RWPE2 (cell line): ENCODE data around the gene TET2.

Experiments
- ATAC-seq: fragments of 200-7000 bp; cut with Tn5 transposase; 3 replicates; pipeline ENCODE4 v1.9.1; 2021; ENCODE audit warnings: low read depth
- DNase-seq: peaks from one replicate; pipeline ENCODE4 v3.0.0-alpha.2; 2020; ENCODE audit warnings: low spot score
- H3K27ac ChIP-seq: fragments of 450-650 bp; 2 replicates; pipeline ENCODE4 v1.5.1; 2017; ENCODE audit warnings: mild to moderate bottlenecking; ENCODE audit not compliant: poor library complexity, severe bottlenecking
- H3K27me3 ChIP-seq: fragments of 250-450 bp; sonication (Bioruptor Pico); 2 replicates; pipeline ENCODE4 v1.5.1; 2021; ENCODE audit warnings: mild to moderate bottlenecking, moderate library complexity; ENCODE audit not compliant: insufficient read depth, poor library complexity, severe bottlenecking
- H3K36me3 ChIP-seq: fragments of 250-450 bp; sonication (Bioruptor Pico); 2 replicates; pipeline ENCODE4 v1.5.1; 2020; ENCODE audit warnings: low read depth, mild to moderate bottlenecking, moderate library complexity
- H3K4me1 ChIP-seq: fragments of 250-450 bp; sonication (Bioruptor Pico); 2 replicates; pipeline ENCODE4 v1.5.1; 2021; ENCODE audit warnings: mild to moderate bottlenecking, moderate library complexity; ENCODE audit not compliant: insufficient read depth, poor library complexity, severe bottlenecking
- H3K4me3 ChIP-seq: fragments of 250-450 bp; sonication (Bioruptor Pico); 2 replicates; pipeline ENCODE4 v1.5.1; 2021; ENCODE audit warnings: mild to moderate bottlenecking, moderate library complexity; ENCODE audit not compliant: severe bottlenecking
- H3K9me3 ChIP-seq: fragments of 250-450 bp; sonication (Bioruptor Pico); 2 replicates; pipeline ENCODE4 v1.5.1; 2021; ENCODE audit warnings: mild to moderate bottlenecking, moderate library complexity; ENCODE audit not compliant: severe bottlenecking
- TF ChIP-seq, protein P1 (sequence below): fragments of 450-650 bp; IDR thresholded peaks from one replicate; pipeline ENCODE4 v1.5.1; 2017; ENCODE audit warnings: mild to moderate bottlenecking, moderate library complexity; ENCODE audit not compliant: poor library complexity, severe bottlenecking

TET2 gene

DNA sequence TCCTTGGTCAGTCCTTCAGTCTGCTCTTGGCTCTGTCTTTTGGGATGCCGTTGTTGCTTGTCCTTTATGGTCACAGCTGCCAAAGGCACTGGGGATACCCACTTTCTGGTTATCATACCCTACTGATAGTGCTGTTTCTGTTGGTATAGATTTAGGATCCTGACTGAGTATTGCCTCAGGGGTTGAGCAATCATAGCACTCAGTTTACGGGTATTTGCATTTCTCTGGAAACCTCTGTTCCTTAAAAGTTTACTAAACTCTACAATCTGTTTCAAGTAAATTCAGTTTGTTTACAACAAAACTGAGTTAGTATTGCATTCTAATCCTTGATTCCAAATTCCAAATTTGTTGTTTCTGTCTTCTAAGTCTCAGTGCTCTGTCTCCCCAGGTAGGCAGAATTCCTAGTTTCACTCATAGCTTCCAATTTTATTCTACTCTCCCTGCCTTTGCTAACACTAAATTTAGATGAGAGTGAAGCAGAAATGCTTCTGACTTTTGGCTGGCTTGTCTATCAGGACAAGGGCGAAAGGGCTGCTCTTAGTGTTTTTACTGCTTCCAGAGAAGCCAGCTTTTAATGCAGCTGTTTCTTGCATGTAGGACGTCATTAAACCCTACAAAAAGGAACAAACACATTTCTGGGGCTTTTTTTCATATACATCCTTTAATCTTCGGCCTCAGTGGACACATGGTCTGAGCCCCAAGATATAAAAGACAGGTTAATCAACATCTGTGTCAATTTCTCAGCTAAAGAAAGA is 17.2 kb upstream of the TET2 start:
- DNase-seq, result no peak
- Histone ChIP-seq H3K9me3 (no peaks in the 10 kb centered on the region), H3K4me1 (no peaks in the 10 kb centered on the region), H3K27ac (no peak overlapping the region), H3K27me3 (no peaks in the 10 kb centered on the region), H3K36me3 (no peaks in the 10 kb centered on the region), H3K4me3 (no peak overlapping the region)
- TF ChIP-seq, protein P1, sequence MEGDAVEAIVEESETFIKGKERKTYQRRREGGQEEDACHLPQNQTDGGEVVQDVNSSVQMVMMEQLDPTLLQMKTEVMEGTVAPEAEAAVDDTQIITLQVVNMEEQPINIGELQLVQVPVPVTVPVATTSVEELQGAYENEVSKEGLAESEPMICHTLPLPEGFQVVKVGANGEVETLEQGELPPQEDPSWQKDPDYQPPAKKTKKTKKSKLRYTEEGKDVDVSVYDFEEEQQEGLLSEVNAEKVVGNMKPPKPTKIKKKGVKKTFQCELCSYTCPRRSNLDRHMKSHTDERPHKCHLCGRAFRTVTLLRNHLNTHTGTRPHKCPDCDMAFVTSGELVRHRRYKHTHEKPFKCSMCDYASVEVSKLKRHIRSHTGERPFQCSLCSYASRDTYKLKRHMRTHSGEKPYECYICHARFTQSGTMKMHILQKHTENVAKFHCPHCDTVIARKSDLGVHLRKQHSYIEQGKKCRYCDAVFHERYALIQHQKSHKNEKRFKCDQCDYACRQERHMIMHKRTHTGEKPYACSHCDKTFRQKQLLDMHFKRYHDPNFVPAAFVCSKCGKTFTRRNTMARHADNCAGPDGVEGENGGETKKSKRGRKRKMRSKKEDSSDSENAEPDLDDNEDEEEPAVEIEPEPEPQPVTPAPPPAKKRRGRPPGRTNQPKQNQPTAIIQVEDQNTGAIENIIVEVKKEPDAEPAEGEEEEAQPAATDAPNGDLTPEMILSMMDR, result no peak
- ATAC-seq, result no peak

DNA sequence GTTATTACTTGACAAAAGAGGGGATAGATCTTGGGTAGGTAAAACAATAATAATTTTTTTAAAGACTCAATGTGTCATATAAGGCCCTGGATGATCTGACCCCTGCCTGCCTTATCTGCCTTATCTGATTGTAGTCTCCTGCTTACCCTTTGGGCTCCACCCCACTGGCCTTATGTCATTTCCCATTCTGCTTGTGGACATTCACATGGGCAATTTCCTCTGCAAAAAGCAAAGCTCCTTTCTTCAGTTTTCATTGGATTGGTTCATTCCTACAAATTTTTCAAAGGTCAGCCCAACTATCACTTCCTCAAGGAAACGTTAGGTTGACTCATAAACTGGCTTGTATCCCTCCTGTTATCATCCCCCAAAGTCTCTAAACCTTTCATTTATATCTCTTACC is 15.7 kb upstream of the TET2 start:
- no peak for DNase-seq

DNA sequence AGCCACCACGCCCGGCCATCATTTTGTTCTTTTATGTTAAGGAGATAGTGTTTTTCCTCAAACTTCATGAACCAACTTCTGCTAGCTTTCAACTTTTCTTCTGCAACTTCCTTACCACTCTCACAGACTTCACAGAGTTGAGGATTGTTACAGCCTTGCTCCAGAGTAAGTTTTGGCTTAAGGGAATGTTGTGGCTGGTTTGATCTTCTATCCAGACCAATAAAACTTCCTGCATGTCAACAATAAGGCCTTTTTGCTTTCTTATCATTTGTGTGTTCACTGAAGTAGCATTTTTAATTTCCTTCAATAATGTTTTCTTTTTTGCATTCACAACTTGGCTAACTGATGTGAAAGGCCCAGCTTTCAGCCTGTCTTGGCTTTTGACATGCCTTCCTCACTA is 12.7 kb upstream of the TET2 start:
- no peaks in the 10 kb centered on the region for H3K27me3 ChIP-seq
- no peaks in the 10 kb centered on the region for H3K4me1 ChIP-seq
- no peak for DNase-seq
- ATAC-seq, result no peak
- H3K36me3 ChIP-seq, result no peaks in the 10 kb centered on the region
- H3K27ac ChIP-seq, result no peak overlapping the region
- TF ChIP-seq, protein P1, result no peak
- H3K4me3 ChIP-seq, result no peak overlapping the region
- H3K9me3 ChIP-seq, result no peaks in the 10 kb centered on the region

More for the DNA sequence above, 15.7 kb upstream of the TET2 start:
- ATAC-seq, result no peak
- Histone ChIP-seq H3K4me3 (no peak overlapping the region), H3K4me1 (no peaks in the 10 kb centered on the region), H3K36me3 (no peaks in the 10 kb centered on the region), H3K27me3 (no peaks in the 10 kb centered on the region), H3K9me3 (no peaks in the 10 kb centered on the region), H3K27ac (no peak overlapping the region)
- TF ChIP-seq, protein P1, result no peak

DNA sequence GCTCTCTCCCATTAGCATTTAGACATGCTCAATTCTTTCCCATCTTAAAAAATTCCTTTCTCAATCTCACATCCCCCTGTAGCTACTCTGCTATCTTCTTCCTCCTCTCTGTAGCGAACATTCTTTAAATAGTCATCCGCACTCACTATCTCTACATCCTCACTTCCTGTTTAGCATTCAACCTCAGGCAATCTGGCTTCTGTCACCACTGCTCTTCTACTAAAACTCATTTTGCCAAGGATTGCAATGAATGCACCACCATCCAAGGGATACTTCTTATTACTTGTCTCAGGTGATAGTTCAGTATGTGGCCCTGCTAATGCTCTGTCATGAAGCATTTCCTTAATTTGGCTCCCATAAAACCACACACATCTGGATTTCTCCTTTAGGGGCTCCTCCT is 10.9 kb upstream of the TET2 start:
- no peaks in the 10 kb centered on the region for H3K36me3 ChIP-seq
- no peaks in the 10 kb centered on the region for H3K9me3 ChIP-seq
- ATAC-seq (no peak), DNase-seq (no peak)
- TF ChIP-seq, protein P1, result no peak
- no peaks in the 10 kb centered on the region for H3K27me3 ChIP-seq
- H3K27ac ChIP-seq, result no peak overlapping the region
- H3K4me1 ChIP-seq, result peaks cover 8% of the 10 kb centered on the region
- no peak overlapping the region for H3K4me3 ChIP-seq
